ENCODE measurements around the gene STRN4. TPM values are rescaled to one million over a fixed set of nuclear protein-coding genes. Genes with fewer than 3 reads are reported as not detected.

Gene STRN4
- total and polyA plus RNA-seq, 5 donors: 39.3 to 69.8 (median 49.7) TPM

- peak in 1 of 3 donors; percentile 45 for DNase-seq
- H3K27ac ChIP-seq (ENCODE audit: low read length): no peak overlapping the region
- WGBS: 82% methylated on average over 25 of the region's 25 CpGs
These were observed 23.7 kb downstream of the STRN4 start for GRCh38 chr19:46722421-46723022.

GRCh38 chr19:46722004-46722380 is 24.3 kb downstream of the STRN4 start:
- no peaks in the 10 kb centered on the region for H3K4me1 ChIP-seq (ENCODE audit: control insufficient read depth, insufficient read depth, low read length)
- no peaks in the 10 kb centered on the region for H3K9me3 ChIP-seq (ENCODE audit: control insufficient read depth, low read length)
- intact Hi-C loops (cut with DNase I): no loop called here
- ATAC-seq (no peak), DNase-seq (peak in 1 of 3 donors; percentile 52)
- H3K27ac ChIP-seq (ENCODE audit: low read length): no peak overlapping the region
- no peaks in the 10 kb centered on the region for H3K27me3 ChIP-seq (ENCODE audit: control insufficient read depth, insufficient read depth)
- no peak overlapping the region for H3K4me3 ChIP-seq (ENCODE audit: low read length)
- WGBS: 82% methylated on average over 17 of the region's 17 CpGs

More at GRCh38 chr19:46722421-46723022, 23.7 kb downstream of the STRN4 start:
- intact Hi-C loops (cut with DNase I): no loop called here
- Histone ChIP-seq H3K4me1 (ENCODE audit: control insufficient read depth, insufficient read depth, low read length) (no peaks in the 10 kb centered on the region), H3K9me3 (ENCODE audit: control insufficient read depth, low read length) (no peaks in the 10 kb centered on the region), H3K4me3 (ENCODE audit: low read length) (no peak overlapping the region), H3K27me3 (ENCODE audit: control insufficient read depth, insufficient read depth) (no peaks in the 10 kb centered on the region)
- ATAC-seq: no peak

GRCh38 chr19:46721269-46722003 is 24.8 kb downstream of the STRN4 start:
- peak in 1 of 3 donors; percentile 51 for DNase-seq
- Histone ChIP-seq H3K9me3 (ENCODE audit: control insufficient read depth, low read length) (no peaks in the 10 kb centered on the region), H3K27me3 (ENCODE audit: control insufficient read depth, insufficient read depth) (no peaks in the 10 kb centered on the region), H3K27ac (ENCODE audit: low read length) (no peak overlapping the region), H3K4me1 (ENCODE audit: control insufficient read depth, insufficient read depth, low read length) (no peaks in the 10 kb centered on the region), H3K4me3 (ENCODE audit: low read length) (no peak overlapping the region)
- 80% methylated on average over 16 of the region's 16 CpGs for WGBS
- intact Hi-C loops (cut with DNase I): no loop called here
- no peak for ATAC-seq

DNA sequence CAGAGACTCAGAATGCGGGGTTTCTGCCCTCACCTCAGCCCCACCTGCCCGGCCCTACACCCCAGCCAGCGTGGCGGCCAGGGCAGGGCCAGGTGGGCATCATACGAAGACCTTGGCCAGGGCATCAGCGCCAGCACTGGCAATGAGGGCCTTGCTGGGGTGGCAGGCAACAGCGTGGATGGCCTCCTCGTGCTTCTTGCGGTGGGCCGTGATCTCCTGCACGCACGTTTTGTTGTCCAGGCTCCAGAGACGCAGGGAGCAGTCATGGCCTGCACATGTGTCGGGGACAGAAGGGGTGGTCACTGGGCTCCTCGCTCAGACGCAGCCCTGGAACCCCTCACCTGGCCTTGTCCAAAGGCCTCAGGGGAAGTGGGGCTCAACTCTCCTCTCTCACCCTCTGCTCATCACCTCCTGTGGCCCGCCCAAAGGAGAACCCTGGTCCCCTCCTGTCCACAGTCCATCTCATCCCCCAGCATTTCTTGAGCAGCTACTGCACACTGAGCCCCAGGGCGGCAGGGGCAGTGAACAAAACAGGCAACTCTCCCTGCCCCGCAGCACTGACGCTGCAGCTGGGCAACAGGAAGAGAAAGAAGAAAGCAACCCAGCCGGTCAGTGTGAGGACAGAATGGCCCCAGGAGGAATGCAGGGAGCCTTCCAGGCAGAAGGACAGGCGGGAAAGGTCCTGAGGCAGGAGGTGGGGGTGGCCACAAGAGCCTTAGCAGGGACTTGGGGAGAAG is 25.6 kb downstream of the STRN4 start:
- Histone ChIP-seq H3K27ac (ENCODE audit: low read length) (no peak overlapping the region), H3K4me3 (ENCODE audit: low read length) (no peak overlapping the region), H3K4me1 (ENCODE audit: control insufficient read depth, insufficient read depth, low read length) (no peaks in the 10 kb centered on the region), H3K27me3 (ENCODE audit: control insufficient read depth, insufficient read depth) (no peaks in the 10 kb centered on the region), H3K9me3 (ENCODE audit: control insufficient read depth, low read length) (no peaks in the 10 kb centered on the region)
- 92% methylated on average over 22 of the region's 22 CpGs for WGBS
- peak in 1 of 3 donors; percentile 46 for DNase-seq
- no peak for ATAC-seq
- intact Hi-C loops (cut with DNase I): no loop called here

DNA sequence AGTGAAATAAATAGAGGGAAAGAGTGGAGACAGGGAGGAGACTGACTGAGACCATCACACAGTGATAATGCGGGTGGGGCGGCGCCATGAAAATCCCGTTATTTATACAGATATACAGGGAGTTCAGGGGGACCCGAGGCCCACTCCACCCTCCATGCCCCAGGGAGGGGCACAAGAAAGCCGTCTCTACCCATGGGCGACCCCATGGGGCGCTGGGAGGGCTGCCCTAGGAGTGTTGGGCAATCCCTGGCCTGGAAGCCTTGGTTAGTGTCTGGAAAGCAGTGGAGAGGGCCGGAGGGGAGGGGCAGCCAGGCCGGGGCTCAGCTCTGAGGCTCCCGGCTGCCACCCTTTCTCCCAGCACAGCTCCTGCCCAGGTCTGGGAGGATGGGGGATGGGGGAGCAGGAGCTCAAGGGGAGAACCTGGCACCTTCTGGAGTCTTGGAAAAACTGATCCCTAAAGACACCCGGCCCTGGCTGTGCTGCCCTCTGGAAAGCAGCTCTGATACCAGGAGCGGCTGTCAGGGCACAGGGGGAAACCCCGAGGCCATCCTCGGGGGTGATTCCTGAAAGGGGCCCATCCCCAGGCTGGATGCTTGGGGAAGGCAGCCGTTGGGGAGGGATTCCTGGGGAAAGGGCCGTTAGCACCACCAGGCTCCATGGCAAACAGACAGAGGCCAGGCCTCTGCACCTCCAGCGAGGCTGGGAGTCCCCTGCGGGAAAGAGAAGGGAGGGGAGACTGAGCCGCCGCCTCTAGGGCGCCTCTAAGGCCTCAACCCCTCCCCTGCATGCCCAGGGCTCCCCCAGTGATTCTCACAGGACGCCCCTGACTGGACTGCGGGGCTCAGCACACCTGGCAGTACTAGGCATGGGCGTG is 26.4 kb downstream of the STRN4 start:
- no peaks in the 10 kb centered on the region for H3K27me3 ChIP-seq (ENCODE audit: control insufficient read depth, insufficient read depth)
- 78% methylated on average over 25 of the region's 25 CpGs for WGBS
- H3K9me3 ChIP-seq (ENCODE audit: control insufficient read depth, low read length): no peaks in the 10 kb centered on the region
- DNase-seq: no peak
- no peak overlapping the region for H3K27ac ChIP-seq (ENCODE audit: low read length)
- ATAC-seq: no peak
- no peaks in the 10 kb centered on the region for H3K4me1 ChIP-seq (ENCODE audit: control insufficient read depth, insufficient read depth, low read length)
- intact Hi-C loops (cut with DNase I): no loop called here
- H3K4me3 ChIP-seq (ENCODE audit: low read length): no peak overlapping the region

- Histone ChIP-seq H3K27me3 (ENCODE audit: control insufficient read depth, insufficient read depth) (no peaks in the 10 kb centered on the region), H3K4me1 (ENCODE audit: control insufficient read depth, insufficient read depth, low read length) (no peaks in the 10 kb centered on the region), H3K27ac (ENCODE audit: low read length) (no peak overlapping the region), H3K4me3 (ENCODE audit: low read length) (no peak overlapping the region), H3K9me3 (ENCODE audit: control insufficient read depth, low read length) (no peaks in the 10 kb centered on the region)
- 75% methylated on average over 15 of the region's 15 CpGs for whole genome bisulfite sequencing
- DNase-seq (no peak), ATAC-seq (no peak)
- intact Hi-C loops (cut with DNase I): no loop called here
These were observed 27.2 kb downstream of the STRN4 start for GRCh38 chr19:46718934-46719622.

DNA sequence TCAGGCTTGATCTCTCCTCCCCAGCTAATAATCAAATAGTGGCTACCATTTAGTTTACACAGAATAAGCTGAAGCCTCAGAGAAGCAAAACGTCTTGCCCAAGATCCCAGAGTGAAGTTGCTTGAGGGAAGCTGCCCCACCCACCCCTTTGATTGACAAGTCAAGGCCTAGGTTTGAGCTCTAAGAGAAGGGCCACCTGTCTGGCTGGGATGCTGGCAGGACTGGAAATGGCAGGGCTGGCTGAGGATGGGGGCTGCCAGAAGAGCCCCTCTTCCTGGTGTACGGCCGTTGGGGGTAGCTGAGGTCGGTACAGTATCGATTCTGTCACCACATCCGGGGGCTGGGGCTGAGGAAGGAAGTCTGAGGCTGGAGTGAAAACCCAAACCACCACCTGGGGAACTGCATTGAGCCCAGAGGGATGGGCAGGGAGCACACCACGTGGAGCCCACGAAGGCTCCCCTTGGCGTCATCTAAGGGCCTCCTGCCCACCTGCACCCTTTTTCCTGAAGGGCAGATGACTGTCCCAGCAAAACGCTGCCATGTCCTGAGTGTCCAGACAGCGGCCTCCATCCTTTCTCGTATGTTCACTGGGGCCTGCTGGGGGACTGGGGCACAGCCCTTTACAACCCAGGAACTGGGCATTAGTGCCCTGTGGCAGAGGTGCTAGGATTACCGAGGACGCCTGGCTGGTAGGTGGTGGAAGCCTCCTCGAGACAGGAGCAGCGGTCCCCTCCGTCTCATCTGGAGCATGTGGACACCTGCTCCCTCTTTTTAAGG is 27.9 kb downstream of the STRN4 start:
- ATAC-seq: no peak
- H3K27ac ChIP-seq (ENCODE audit: low read length): peak overlapping the region; percentile 31
- WGBS: 55% methylated on average over 17 of the region's 17 CpGs
- no peaks in the 10 kb centered on the region for H3K27me3 ChIP-seq (ENCODE audit: control insufficient read depth, insufficient read depth)
- peak in 1 of 3 donors; percentile 30 for DNase-seq
- intact Hi-C loops (cut with DNase I): no loop called here
- no peaks in the 10 kb centered on the region for H3K9me3 ChIP-seq (ENCODE audit: control insufficient read depth, low read length)
- H3K4me3 ChIP-seq (ENCODE audit: low read length): no peak overlapping the region
- no peaks in the 10 kb centered on the region for H3K4me1 ChIP-seq (ENCODE audit: control insufficient read depth, insufficient read depth, low read length)

GRCh38 chr19:46717716-46718143 is 28.5 kb downstream of the STRN4 start:
- Histone ChIP-seq H3K27ac (ENCODE audit: low read length) (peak overlapping the region; percentile 31), H3K4me3 (ENCODE audit: low read length) (peak overlapping the region; percentile 95), H3K9me3 (ENCODE audit: control insufficient read depth, low read length) (no peaks in the 10 kb centered on the region), H3K4me1 (ENCODE audit: control insufficient read depth, insufficient read depth, low read length) (no peaks in the 10 kb centered on the region), H3K27me3 (ENCODE audit: control insufficient read depth, insufficient read depth) (no peaks in the 10 kb centered on the region)
- ATAC-seq: no peak
- WGBS: 22% methylated on average over 9 of the region's 9 CpGs
- intact Hi-C loops (cut with DNase I): no loop called here
- peak in 1 of 3 donors; percentile 34 for DNase-seq

DNA sequence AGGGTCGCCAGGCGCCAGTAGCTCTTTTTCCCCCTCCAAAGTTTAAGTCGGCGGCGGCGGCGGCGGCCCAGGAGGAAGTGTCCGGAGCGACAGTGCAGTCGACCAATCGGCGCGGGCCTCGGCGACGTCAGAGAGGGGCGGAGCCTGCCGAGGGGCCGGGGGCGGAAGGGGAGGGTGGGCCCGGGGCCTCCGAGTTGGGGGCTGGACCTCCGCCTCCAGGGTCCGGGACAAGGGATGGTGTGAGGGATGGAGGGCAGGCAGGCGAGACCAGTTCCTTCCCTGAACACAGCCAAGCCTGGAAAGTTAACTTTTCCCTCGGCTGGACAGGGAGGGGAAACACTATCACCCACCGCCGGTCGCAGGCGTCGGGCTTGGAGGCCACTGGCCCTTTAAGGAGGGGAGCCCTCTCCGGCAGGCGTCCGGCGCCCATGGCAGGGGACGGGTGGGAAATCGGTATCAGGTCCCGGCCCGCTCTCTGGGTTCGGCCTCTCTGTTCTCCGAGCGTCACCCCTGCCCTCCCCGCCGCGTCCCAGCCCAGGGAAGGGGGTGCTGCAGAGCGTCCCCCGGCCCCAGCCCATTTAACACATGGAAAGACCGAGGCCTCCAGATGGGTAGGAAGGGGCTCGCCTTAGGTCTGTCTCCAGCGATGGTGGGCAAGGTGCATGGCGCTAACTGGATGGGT is 29.1 kb downstream of the STRN4 start, which contains the start of gene PRKD2:
TSS of gene PRKD2 (minus strand) at position 81 of the 682 bp plus-strand sequence. CDS start 744 bp downstream, outside the sequence.
- WGBS: under 1% methylated on average over 52 of the region's 52 CpGs
- ATAC-seq (peak; percentile 85 to 88), DNase-seq (peak; percentile 92 to 97 (median 96))
- peak within 1 kb of the TSS; percentile 90 for H3K27ac ChIP-seq (ENCODE audit: low read length)
- H3K27me3 ChIP-seq (ENCODE audit: control insufficient read depth, insufficient read depth): no peaks in the 10 kb centered on the region
- intact Hi-C loops (cut with DNase I): no loop called here
- peak within 1 kb of the TSS; percentile 95 for H3K4me3 ChIP-seq (ENCODE audit: low read length)
- no peaks in the 10 kb centered on the region for H3K9me3 ChIP-seq (ENCODE audit: control insufficient read depth, low read length)
- no peaks in the 10 kb centered on the region for H3K4me1 ChIP-seq (ENCODE audit: control insufficient read depth, insufficient read depth, low read length)

Measured in right cardiac atrium (tissue), 5 donors.